Activated CD4-positive, alpha-beta memory T cell treated with anti-CD3 and anti-CD28 coated beads, Interleukin-2, amount 10 ng/mL, durations not matched to agents 7 days and 5 days (primary cell): Measurements from ENCODE around the gene ZNF37A. TPM values are rescaled to one million over a fixed set of nuclear protein-coding genes. Genes with fewer than 3 reads are reported as not detected.

Experiments
- CTCF ChIA-PET: fragments of 350-600 bp; sonication (Branson Sonifier 250); formaldehyde crosslinking; loops from one replicate; lab custom pipeline; 2021; ENCODE audit warnings: antibody characterized with exemption, inconsistent platforms; lab: Charles Lee
- POLR2A ChIA-PET: fragments of 350-600 bp; sonication (Branson Sonifier 250); formaldehyde crosslinking; loops from one replicate; lab custom pipeline; 2021; ENCODE audit warnings: antibody characterized with exemption; lab: Charles Lee
- DNase-seq: peaks from one replicate; pipeline ENCODE4 v3.0.0-alpha.2; 2020
- H3K27ac Mint-ChIP-seq: one replicate; pipeline ENCODE4 v1.8.0; 2021; ENCODE audit warnings: mild to moderate bottlenecking, mixed read lengths
- H3K27me3 Mint-ChIP-seq: one replicate; pipeline ENCODE4 v1.8.0; 2021; ENCODE audit warnings: mixed read lengths
- H3K36me3 Mint-ChIP-seq: one replicate; pipeline ENCODE4 v1.8.0; 2021; ENCODE audit warnings: low read depth, mixed read lengths
- H3K4me1 Mint-ChIP-seq: one replicate; pipeline ENCODE4 v1.8.0; 2021; ENCODE audit warnings: mixed read lengths
- H3K4me3 Mint-ChIP-seq: one replicate; pipeline ENCODE4 v1.8.0; 2021; ENCODE audit warnings: mild to moderate bottlenecking, mixed read lengths
- H3K9me3 Mint-ChIP-seq: one replicate; pipeline ENCODE4 v1.8.0; 2021; ENCODE audit warnings: mixed read lengths
- total RNA-seq, 2 experiments: library from RNA; stranded (reverse); gene quantifications; one replicate each; pipeline ENCODE4 v1.2.3, GENCODE V29; 2021

ZNF37A gene
- total RNA-seq, 2 experiments from 2014 or later, result 17.9 to 19.6 TPM

- POLR2A ChIA-PET, result no interaction called here
- Mint-ChIP-seq H3K27me3 (no peaks in the 10 kb centered on the region), H3K4me1 (no peaks in the 10 kb centered on the region), H3K36me3 (no peaks in the 10 kb centered on the region), H3K27ac (no peak overlapping the region), H3K9me3 (peaks cover 19% of the 10 kb centered on the region), H3K4me3 (no peak overlapping the region)
- DNase-seq, result no peak
- CTCF ChIA-PET, result no interaction called here
Measured at GRCh38 chr10:38157270-38157685, 63.1 kb downstream of the ZNF37A start.

- Mint-ChIP-seq H3K4me1 (no peaks in the 10 kb centered on the region), H3K9me3 (peaks cover 19% of the 10 kb centered on the region), H3K4me3 (no peak overlapping the region), H3K36me3 (no peaks in the 10 kb centered on the region), H3K27ac (no peak overlapping the region), H3K27me3 (no peaks in the 10 kb centered on the region)
- CTCF ChIA-PET, result no interaction called here
- no peak for DNase-seq
- POLR2A ChIA-PET, result no interaction called here
Measured at GRCh38 chr10:38159004-38159403, 64.9 kb downstream of the ZNF37A start.

- Mint-ChIP-seq H3K4me3 (no peak overlapping the region), H3K27ac (no peak overlapping the region), H3K36me3 (no peaks in the 10 kb centered on the region), H3K9me3 (peaks cover 11% of the 10 kb centered on the region), H3K27me3 (no peaks in the 10 kb centered on the region), H3K4me1 (no peaks in the 10 kb centered on the region)
- DNase-seq, result no peak
- ChIA-PET POLR2A (no interaction called here), CTCF (no interaction called here)
Measured at GRCh38 chr10:38163617-38164016, 69.5 kb downstream of the ZNF37A start.

GRCh38 chr10:38174336-38174735, 80.2 kb downstream of the ZNF37A start:
- H3K36me3 Mint-ChIP-seq, result no peaks in the 10 kb centered on the region
- H3K27ac Mint-ChIP-seq, result no peak overlapping the region
- ChIA-PET POLR2A (no interaction called here), CTCF (no interaction called here)
- no peaks in the 10 kb centered on the region for H3K4me1 Mint-ChIP-seq
- no peak for DNase-seq
- no peaks in the 10 kb centered on the region for H3K9me3 Mint-ChIP-seq
- H3K4me3 Mint-ChIP-seq, result no peak overlapping the region
- H3K27me3 Mint-ChIP-seq, result no peaks in the 10 kb centered on the region

- DNase-seq, result no peak
- ChIA-PET POLR2A (no interaction called here), CTCF (no interaction called here)
- Mint-ChIP-seq H3K27ac (no peak overlapping the region), H3K4me3 (no peak overlapping the region), H3K4me1 (no peaks in the 10 kb centered on the region), H3K9me3 (peaks cover 3% of the 10 kb centered on the region), H3K27me3 (peaks cover 4% of the 10 kb centered on the region), H3K36me3 (no peaks in the 10 kb centered on the region)
Measured at GRCh38 chr10:38184477-38184876, 90.3 kb downstream of the ZNF37A start.

Other genes starting within 250 kb of the ZNF37A start
- gene ZNF248, start 236.7 kb upstream of the ZNF37A start, total RNA-seq, result 1 to 10 TPM; 8.1 to 9.1 TPM
- gene ZNF25, start 117.7 kb upstream of the ZNF37A start, total RNA-seq, result 1 to 10 TPM; 7.0 TPM
- 10 to 100 TPM; 31.6 to 31.7 TPM for gene ZNF33A, start 83.7 kb upstream of the ZNF37A start, total RNA-seq